GM23338 (cell line): Measurements from ENCODE around the gene RIMS3. TPM values are rescaled to one million over a fixed set of nuclear protein-coding genes. Genes with fewer than 3 reads are reported as not detected.

Source experiments
- ATAC-seq: fragments of 200-7000 bp; cut with Tn5 transposase; 3 replicates; pipeline ENCODE4 v1.9.1; 2020
- DNase-seq: peaks from one replicate; pipeline ENCODE4 v3.0.0-alpha.2; 2015; ENCODE audit warnings: low spot score
- H2AFZ ChIP-seq: fragments of 200-600 bp; sonication (generic); 2 replicates; pipeline ENCODE4 v1.8.0; 2016; ENCODE audit warnings: antibody characterized with exemption, mild to moderate bottlenecking, moderate library complexity
- H3F3A ChIP-seq: fragments of 200-600 bp; sonication (generic); replicated peaks from 2 replicates; pipeline ENCODE4 v1.8.0; 2017; ENCODE audit warnings: antibody characterized with exemption, mixed run types, low read depth
- H3K27ac ChIP-seq: fragments of 200-600 bp; sonication (generic); 2 replicates; pipeline ENCODE4 v1.6.1; 2016; ENCODE audit warnings: low read depth
- H3K27me3 ChIP-seq: fragments of 200-600 bp; sonication (generic); 2 replicates; pipeline ENCODE4 v1.8.0; 2016; ENCODE audit warnings: mild to moderate bottlenecking, mixed run types, moderate library complexity; ENCODE audit not compliant: insufficient read depth
- H3K36me3 ChIP-seq: fragments of 200-600 bp; sonication (generic); 2 replicates; pipeline ENCODE4 v1.8.0; 2016; ENCODE audit warnings: mild to moderate bottlenecking; ENCODE audit not compliant: insufficient read depth
- H3K4me1 ChIP-seq: fragments of 200-600 bp; sonication (generic); 2 replicates; pipeline ENCODE4 v1.8.0; 2016; ENCODE audit warnings: mild to moderate bottlenecking, moderate library complexity; ENCODE audit not compliant: insufficient read depth
- H3K4me2 ChIP-seq: fragments of 200-600 bp; sonication (generic); 2 replicates; pipeline ENCODE4 v1.7.1; 2017; ENCODE audit warnings: mixed run types
- H3K4me3 ChIP-seq: fragments of 200-600 bp; sonication (generic); 2 replicates; pipeline ENCODE4 v1.6.1; 2016; ENCODE audit warnings: mixed run types
- H3K79me2 ChIP-seq: fragments of 200-600 bp; sonication (generic); replicated peaks from 2 replicates; pipeline ENCODE4 v1.8.0; 2017; ENCODE audit warnings: mild to moderate bottlenecking; ENCODE audit not compliant: insufficient read depth
- H3K9me2 ChIP-seq: fragments of 200-600 bp; sonication (generic); 2 replicates; pipeline ENCODE4 v1.8.0; 2017; ENCODE audit not compliant: insufficient read depth
- H4K20me1 ChIP-seq: fragments of 200-600 bp; sonication (generic); replicated peaks from 2 replicates; pipeline ENCODE4 v1.8.0; 2017; ENCODE audit warnings: mild to moderate bottlenecking; ENCODE audit not compliant: insufficient read depth
- H3K27ac Mint-ChIP-seq: 2 replicates; pipeline ENCODE4 v1.8.0; 2020; ENCODE audit warnings: inconsistent platforms, mild to moderate bottlenecking, moderate library complexity, mixed read lengths
- H3K27me3 Mint-ChIP-seq: 3 replicates; pipeline ENCODE4 v1.8.0; 2022; ENCODE audit warnings: low read depth, mild to moderate bottlenecking, moderate library complexity, mixed read lengths, inconsistent platforms; ENCODE audit not compliant: insufficient read depth, poor library complexity
- H3K36me3 Mint-ChIP-seq: 3 replicates; pipeline ENCODE4 v1.8.0; 2021; ENCODE audit warnings: low read depth, mild to moderate bottlenecking, inconsistent platforms, moderate library complexity, mixed read lengths
- H3K4me1 Mint-ChIP-seq: 3 replicates; pipeline ENCODE4 v1.8.0; 2020; ENCODE audit warnings: mild to moderate bottlenecking, inconsistent platforms, mixed read lengths
- H3K4me3 Mint-ChIP-seq: 3 replicates; pipeline ENCODE4 v1.8.0; 2021; ENCODE audit warnings: moderate library complexity, mild to moderate bottlenecking, inconsistent platforms, mixed read lengths
- H3K9me3 Mint-ChIP-seq: 3 replicates; pipeline ENCODE4 v1.8.0; 2020; ENCODE audit warnings: moderate library complexity, mild to moderate bottlenecking, inconsistent platforms, mixed read lengths
- CTCF ChIP-seq, 2 experiments: fragments of 200-600 bp in 1 of 2; sonication (generic) in 1 of 2; conservative IDR thresholded peaks; 2 replicates each; pipeline versions ENCODE4 v1.5.1 to v1.6.1; 2016 to 2017; ENCODE audit warnings: antibody characterized with exemption in 2 of 2, low read depth in 2 of 2, mild to moderate bottlenecking in 2 of 2, moderate library complexity in 1 of 2
- EZH2 ChIP-seq: fragments of 200-600 bp; sonication (generic); IDR thresholded peaks from one replicate; pipeline ENCODE4 v1.8.0; 2017; ENCODE audit warnings: antibody characterized with exemption, mild to moderate bottlenecking, low read depth; ENCODE audit not compliant: unreplicated experiment
- NANOG ChIP-seq: IDR thresholded peaks from 2 replicates; pipeline ENCODE4 v1.6.1; 2016; ENCODE audit warnings: antibody characterized with exemption, borderline replicate concordance
- STAT1 ChIP-seq: IDR thresholded peaks from one replicate; pipeline ENCODE4 v1.6.1; 2016; ENCODE audit warnings: antibody characterized with exemption; ENCODE audit not compliant: unreplicated experiment
- ZNF331 ChIP-seq: fragments of 250-450 bp; sonication (Bioruptor Pico); IDR thresholded peaks from 2 replicates; pipeline ENCODE4 v1.5.0; 2020; ENCODE audit warnings: low read depth, mild to moderate bottlenecking, moderate library complexity
- ZNF462 ChIP-seq: fragments of 250-450 bp; sonication (Bioruptor Pico); IDR thresholded peaks from 2 replicates; pipeline ENCODE4 v1.5.0; 2020; ENCODE audit warnings: mild to moderate bottlenecking, moderate library complexity
- polyA plus RNA-seq: library from polyadenylated mRNA; unstranded; fragments of >200 nt; fragmentation: Nextera tagmentation; extraction: Ambion mirVana; gene quantifications from 2 replicates; pipeline ENCODE4 v1.2.1, GENCODE V29; 2016
- total RNA-seq: library from RNA; depleted of rRNA; stranded (reverse); fragments of >200 nt; shearing (Covaris generic); gene quantifications from 2 replicates; pipeline ENCODE4 v1.2.3, GENCODE V29; 2014

The RIMS3 gene
- total and polyA plus RNA-seq, 2 experiments from 2014 or later = 8.7 to 27.2 TPM

GRCh38 chr1:40684669-40685068, 19.2 kb upstream of the RIMS3 start:
- no peaks in the 10 kb centered on the region for H3K36me3 ChIP-seq
- no peak overlapping the region for H3K4me2 ChIP-seq
- no peak overlapping the region for H3K27ac ChIP-seq
- no peak overlapping the region for H2AFZ ChIP-seq
- H3K79me2 ChIP-seq = peaks cover 14% of the 10 kb centered on the region
- Mint-ChIP-seq H3K9me3 (no peaks in the 10 kb centered on the region; the same call in 1 of the 3 replicates), H3K4me1 (peaks cover under 1% of the 10 kb centered on the region; the same call in 2 of the 3 replicates), H3K27me3 (peaks cover 7% of the 10 kb centered on the region), H3K27ac (no peak overlapping the region), H3K36me3 (peaks cover 28% of the 10 kb centered on the region), H3K4me3 (no peak overlapping the region)
- no peak overlapping the region for H3K4me3 ChIP-seq
- H3K27me3 ChIP-seq = no peaks in the 10 kb centered on the region
- no peaks in the 10 kb centered on the region for H3K4me1 ChIP-seq
- peaks cover 13% of the 10 kb centered on the region for H4K20me1 ChIP-seq
- H3F3A ChIP-seq = 0 out of 2 replicates have a peak, but pooled peaks cover 3% of the 10 kb centered on the region
- H3K9me2 ChIP-seq = 0 out of 2 replicates have a peak, but pooled peaks cover 5% of the 10 kb centered on the region
- no peak for DNase-seq
- no peak for ATAC-seq
- TF ChIP-seq CTCF (conservative IDR thresholded peaks at IDR 0.05; ENCODE audit: low read depth in 2 of 2) (no peak), STAT1 (no peak), ZNF462 (no peak), EZH2 (no peak), ZNF331 (CRISPR knock-in tag) (no peak), NANOG (no peak)
